Activated CD4-positive, CD25-positive, alpha-beta regulatory T cell treated with anti-CD3 and anti-CD28 coated beads, Interleukin-2, amount 50 U/mL, for 72 hours (primary cell): ENCODE measurements around the gene PLAC9.

Experiments
- DNase-seq: peaks from one replicate; pipeline ENCODE4 v3.0.0; 2021

The PLAC9 gene

DNA sequence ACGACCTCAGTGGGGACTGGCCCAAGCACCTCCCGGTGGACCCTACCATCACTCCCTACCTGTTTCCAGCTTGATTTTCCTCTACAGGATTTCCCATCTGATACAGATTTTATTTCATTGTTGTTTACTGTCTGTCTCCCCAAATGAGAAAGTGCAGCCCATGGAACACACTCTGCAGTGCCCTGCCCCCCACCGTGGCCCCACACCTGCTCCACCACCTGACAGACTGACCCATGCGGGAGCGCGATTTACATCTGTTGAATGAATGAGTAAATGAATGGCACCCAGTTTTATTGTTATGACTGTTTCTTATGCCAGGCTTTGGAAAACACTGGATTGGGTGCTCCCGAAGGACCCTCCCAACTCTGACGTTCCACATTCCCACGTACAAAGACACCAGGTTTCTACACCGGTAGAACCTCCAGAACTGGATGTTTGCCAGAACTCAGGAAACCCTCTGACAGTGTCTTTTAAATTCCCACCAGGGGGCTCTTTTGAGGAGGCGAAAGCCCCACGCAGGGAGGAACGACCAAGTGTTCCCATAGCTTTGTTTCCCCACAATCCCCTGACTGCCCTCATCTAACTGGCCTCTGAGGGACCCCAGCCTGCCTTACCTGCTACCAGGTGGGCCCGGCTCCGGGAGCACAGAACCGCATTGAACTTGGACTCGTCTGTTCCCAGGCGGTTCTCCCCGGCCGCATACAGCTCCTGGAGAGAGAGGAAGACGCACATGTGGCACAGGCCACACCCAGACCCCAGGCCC is 29.0 kb downstream of the PLAC9 start:
- no peak for DNase-seq

- no peak for DNase-seq
These were observed 31.3 kb downstream of the PLAC9 start for GRCh38 chr10:80163741-80164341.

DNA sequence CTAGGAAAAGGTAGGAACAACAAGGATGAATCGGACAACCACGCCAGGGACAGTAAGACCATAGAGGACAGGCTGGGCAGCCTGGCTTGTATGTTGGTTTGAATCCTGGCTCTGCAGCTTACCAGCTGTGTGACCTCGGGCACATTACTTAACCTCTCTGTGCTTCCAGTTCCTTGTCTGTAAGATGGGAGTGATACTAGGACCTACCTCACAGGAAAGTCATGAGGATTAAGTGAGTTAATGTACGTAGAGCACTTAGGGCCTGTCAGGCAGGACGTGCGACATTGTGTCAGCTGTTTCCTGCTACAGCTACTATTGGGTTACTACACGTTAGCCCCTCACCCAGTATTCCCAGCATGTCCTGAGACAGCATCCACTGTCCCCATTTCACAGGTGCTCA is 32.1 kb downstream of the PLAC9 start:
- DNase-seq = no peak

- no peak for DNase-seq
These were observed 32.6 kb downstream of the PLAC9 start for GRCh38 chr10:80165173-80165572.

DNA sequence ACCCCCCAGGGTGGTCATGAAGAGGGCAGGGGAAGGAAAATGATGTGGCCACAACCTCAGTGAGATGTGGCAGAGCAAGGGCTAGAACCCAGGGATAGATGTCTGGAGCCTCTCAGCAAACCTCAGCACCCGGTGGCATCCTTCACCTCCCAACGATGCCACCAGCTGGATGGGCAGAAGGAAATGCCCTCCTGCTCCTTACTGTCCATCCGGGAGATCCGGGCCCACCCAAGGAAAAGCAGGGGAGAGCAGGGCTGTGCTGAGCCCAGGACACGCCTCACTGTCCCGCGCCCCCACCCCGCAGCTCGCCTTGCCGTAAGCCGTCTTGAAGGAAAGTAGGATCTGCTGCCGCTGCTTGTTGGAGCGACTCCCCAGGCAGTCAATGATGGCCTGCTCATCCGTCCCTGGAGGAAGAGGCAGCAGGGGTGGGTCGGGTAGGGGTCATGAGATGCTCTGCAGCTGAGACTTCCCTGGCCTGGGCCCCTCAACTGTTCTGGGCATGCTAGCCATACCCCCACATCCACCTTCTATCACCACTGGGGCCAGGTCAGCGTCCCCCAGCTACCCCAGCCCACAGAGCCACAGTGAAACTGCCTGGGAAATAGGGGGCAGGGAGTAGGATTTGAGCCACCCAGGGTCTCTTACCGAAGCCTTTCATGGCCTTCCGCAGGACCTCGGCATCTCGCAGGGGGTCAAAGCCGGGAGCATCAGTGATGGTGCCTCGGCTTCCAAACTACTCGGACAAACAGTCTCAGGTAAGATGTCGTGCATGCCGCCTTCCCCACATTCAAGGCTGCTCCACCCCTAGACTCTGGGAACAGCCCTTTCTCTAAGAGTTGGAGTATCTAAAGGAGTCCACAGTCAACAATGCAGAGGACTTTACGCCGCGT is 34.3 kb downstream of the PLAC9 start:
- no peak for DNase-seq

DNA sequence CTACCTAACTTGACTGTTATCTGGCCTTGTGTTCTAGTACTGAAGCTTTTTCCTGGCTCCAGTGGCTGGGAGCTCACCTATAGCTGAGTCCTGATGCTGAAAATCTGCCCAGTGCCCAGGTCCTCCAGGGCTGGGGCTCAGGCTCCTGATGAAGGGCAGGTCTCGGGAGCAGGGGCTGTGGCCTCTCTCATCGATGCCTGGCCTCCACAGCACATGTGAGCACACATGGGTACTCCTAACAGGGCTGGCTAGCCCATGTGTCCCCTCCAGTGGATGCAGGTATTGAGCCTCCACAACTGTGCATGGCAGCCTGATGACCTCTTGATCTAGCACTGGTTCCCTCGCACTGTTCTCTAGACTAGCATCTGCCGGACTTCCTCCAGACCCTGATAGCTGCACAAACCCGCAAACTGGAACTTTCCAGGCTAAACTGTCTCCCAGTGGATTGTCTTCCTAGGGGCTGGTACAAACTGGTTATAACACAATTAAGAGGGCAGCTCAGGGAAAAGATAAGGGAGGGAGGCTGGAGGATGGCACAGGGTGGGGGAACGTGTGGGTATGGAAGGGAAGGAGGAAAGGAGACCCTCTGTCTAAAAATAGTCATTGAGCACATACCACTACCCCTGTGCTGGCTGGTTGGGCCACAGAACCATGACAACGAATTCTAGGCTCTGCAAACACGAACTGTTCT is 35.1 kb downstream of the PLAC9 start:
- DNase-seq = no peak

DNA sequence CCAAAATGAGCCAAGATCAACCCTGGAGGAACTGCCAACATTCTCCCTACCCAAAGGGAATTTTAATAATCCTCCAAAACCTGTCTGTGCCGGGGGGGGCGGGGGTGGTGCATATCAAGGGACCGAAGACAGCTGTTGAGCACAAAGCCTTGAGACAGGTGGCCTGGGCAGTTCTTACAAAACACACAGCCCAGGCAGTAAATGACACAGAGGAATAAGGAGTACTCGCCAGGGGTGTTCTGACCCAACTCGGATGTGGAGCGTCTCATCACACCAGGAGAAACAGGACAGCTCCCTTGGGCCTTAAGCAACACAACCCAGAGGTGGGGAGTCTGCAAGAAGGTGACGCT is 35.6 kb downstream of the PLAC9 start:
- no peak for DNase-seq

- DNase-seq = no peak
These were observed 36.3 kb downstream of the PLAC9 start for GRCh38 chr10:80168679-80169380.

GRCh38 chr10:80170026-80170425 is 37.5 kb downstream of the PLAC9 start:
- no peak for DNase-seq

DNA sequence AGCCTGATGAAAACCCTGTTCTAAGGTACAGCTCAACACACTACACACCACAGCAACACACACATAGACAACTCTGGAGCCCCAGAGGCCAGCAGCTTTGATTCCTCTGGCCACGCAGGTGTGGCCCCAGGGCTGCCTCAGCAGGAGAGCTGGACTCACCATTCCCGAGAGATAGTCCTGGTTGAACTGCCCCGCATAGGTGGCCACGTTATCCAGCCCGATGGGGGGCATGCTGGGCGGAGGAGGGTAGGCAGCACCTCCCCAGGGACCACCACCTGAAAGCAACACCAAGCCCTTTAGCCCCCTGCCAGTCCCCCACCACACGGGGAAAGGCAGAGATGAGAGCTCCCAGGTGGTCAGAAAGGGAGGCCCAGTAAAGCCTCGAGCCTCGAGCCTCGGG is 38.1 kb downstream of the PLAC9 start:
- no peak for DNase-seq

DNA sequence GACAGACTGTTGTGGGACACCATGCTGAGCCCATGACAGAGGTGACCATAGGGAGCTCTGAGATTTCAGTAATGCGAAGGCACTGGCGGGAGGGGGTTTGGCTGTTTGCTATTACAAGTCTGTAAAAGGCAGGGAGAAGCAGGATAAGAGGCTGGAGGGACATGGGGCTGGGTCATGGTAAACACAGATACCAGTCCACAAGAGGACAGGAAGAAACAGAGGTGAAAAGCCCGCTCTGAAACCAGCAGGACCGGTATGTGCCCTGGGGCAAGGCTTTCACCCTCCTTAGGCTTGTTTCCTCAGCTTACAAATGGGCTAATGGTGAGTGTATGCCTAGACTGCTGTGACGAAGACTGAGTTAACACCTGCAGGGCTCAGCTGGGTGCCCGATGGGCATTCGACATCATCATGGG is 38.7 kb downstream of the PLAC9 start:
- DNase-seq = no peak

GRCh38 chr10:80172896-80173295 is 40.4 kb downstream of the PLAC9 start:
- no peak for DNase-seq

- no peak for DNase-seq
These were observed 40.9 kb downstream of the PLAC9 start for GRCh38 chr10:80173466-80173865.

GRCh38 chr10:80174641-80175395 is 42.3 kb downstream of the PLAC9 start:
- no peak for DNase-seq

DNA sequence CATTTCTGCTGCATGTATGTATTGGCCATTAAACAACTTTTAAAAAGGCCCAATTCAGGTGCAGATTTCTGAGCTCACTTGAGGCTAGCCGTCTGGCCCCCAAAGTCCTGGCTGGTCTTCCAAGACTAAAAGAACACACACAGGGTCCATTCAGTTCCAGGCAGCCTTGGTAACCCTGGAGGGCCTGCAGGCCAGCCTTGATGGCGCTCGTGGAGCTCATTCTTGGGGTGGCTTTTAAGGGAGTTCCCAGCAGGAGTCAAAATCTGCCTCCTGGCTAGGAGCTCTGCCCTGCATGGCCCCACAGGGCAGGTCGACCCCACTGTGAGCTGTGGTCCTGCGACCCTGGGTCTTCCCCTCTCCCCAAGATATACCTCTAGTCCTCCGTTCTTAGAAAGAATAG is 44.0 kb downstream of the PLAC9 start:
- DNase-seq = no peak

GRCh38 chr10:80177781-80178636 is 45.5 kb downstream of the PLAC9 start:
- DNase-seq = no peak

- DNase-seq = no peak
These were observed 50.5 kb downstream of the PLAC9 start for GRCh38 chr10:80182986-80183385.

DNA sequence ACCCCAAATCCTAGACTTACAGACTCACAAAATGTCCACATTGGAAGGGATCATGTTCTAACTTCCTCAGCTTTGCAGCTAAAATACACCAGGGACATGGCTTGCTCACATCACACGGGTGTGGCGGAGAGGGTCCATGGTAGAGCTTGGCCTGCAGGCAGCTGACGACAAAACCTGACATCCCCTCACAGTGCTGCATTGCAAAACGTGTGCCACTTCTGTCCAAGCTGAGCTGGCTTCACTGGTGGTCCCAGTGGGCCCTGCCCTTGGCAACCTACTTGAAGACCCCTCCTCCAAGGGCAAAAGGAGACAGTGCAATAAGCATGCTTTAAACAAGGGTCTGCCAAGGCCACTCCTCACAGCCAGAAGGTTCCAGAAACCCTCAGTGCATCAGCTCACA is 50.9 kb downstream of the PLAC9 start:
- DNase-seq = no peak

- no peak for DNase-seq
These were observed 51.8 kb downstream of the PLAC9 start for GRCh38 chr10:80184291-80184690.

- no peak for DNase-seq
These were observed 53.2 kb downstream of the PLAC9 start for GRCh38 chr10:80185578-80186299.
